SK-N-SH (cell line): Measurements from ENCODE around the gene TBC1D1. TPM values are rescaled to one million over a fixed set of nuclear protein-coding genes. Genes with fewer than 3 reads are reported as not detected.

Experiments
- CTCF ChIA-PET: fragments of 300-600, 350-600 bp; formaldehyde crosslinking; extraction: SDS; loops from one replicate; lab custom pipeline; 2021; lab: Yijun Ruan, JAX
- POLR2A ChIA-PET: fragments of 350-600 bp; sonication (Branson Sonifier 250); formaldehyde crosslinking; extraction: SDS; loops from one replicate; lab custom pipeline; 2020; ENCODE audit warnings: antibody characterized with exemption, inconsistent platforms; lab: Yijun Ruan, JAX
- DNase-seq: peaks from one replicate; pipeline ENCODE4 v3.0.0; 2012
- H2AFZ ChIP-seq: fragments of 200-600 bp; sonication (generic); 2 replicates; pipeline ENCODE4 v1.8.1; 2016; ENCODE audit warnings: antibody characterized with exemption, mild to moderate bottlenecking, low read depth
- H3F3A ChIP-seq: fragments of 200-600 bp; sonication (generic); replicated peaks from 2 replicates; pipeline ENCODE3; 2016; ENCODE audit warnings: antibody characterized with exemption, mild to moderate bottlenecking; ENCODE audit not compliant: insufficient read depth
- H3K27ac ChIP-seq, 2 experiments: fragments of 200-500 bp in 1 of 2; fragments of 200-600 bp in 1 of 2; sonication (Bioruptor generic) in 1 of 2; sonication (generic), shearing (Covaris generic) in 1 of 2; 2 replicates each; pipeline versions ENCODE4 v1.5.1 to v1.6.1; 2014 to 2016; ENCODE audit warnings: low read depth in 2 of 2, inconsistent platforms in 1 of 2, low read length in 1 of 2, mild to moderate bottlenecking in 1 of 2, mixed read lengths in 1 of 2
- H3K27me3 ChIP-seq: fragments of 200-600 bp; sonication (generic), shearing (Covaris generic); 2 replicates; pipeline ENCODE4 v1.6.1; 2016; ENCODE audit warnings: mixed run types; ENCODE audit not compliant: insufficient read depth
- H3K36me3 ChIP-seq, 2 experiments: fragments of 200-500 bp in 1 of 2; fragments of 200-600 bp in 1 of 2; sonication (Bioruptor generic) in 1 of 2; sonication (generic) in 1 of 2; replicated peaks in 1 of 2; 2 replicates each; pipeline versions ENCODE3 to v1.5.1; 2014 to 2016; ENCODE audit warnings: low read length in 1 of 2, mild to moderate bottlenecking in 1 of 2; ENCODE audit not compliant: insufficient read depth in 2 of 2, control insufficient read depth in 1 of 2
- H3K4me1 ChIP-seq, 2 experiments: fragments of 200-500 bp in 1 of 2; fragments of 200-600 bp in 1 of 2; sonication (Bioruptor generic) in 1 of 2; sonication (generic), shearing (Covaris generic) in 1 of 2; 2 replicates each; pipeline versions ENCODE4 v1.5.1 to v1.6.1; 2014 to 2016; ENCODE audit warnings: low read depth in 1 of 2, low read length in 1 of 2, mixed run types in 1 of 2; ENCODE audit not compliant: insufficient read depth in 2 of 2, control insufficient read depth in 1 of 2
- H3K4me2 ChIP-seq: fragments of 200-600 bp; sonication (generic), shearing (Covaris generic); 2 replicates; pipeline ENCODE4 v1.6.1; 2017; ENCODE audit warnings: mixed run types
- H3K4me3 ChIP-seq, 2 experiments: fragments of 200-500 bp in 1 of 2; fragments of 200-600 bp in 1 of 2; sonication (Bioruptor generic) in 1 of 2; sonication (generic), shearing (Covaris generic) in 1 of 2; 2 replicates each; pipeline versions ENCODE4 v1.5.1 to v1.8.1; 2014 to 2016; ENCODE audit warnings: low read depth in 2 of 2, inconsistent platforms in 1 of 2, low read length in 1 of 2, mild to moderate bottlenecking in 1 of 2, mixed read lengths in 1 of 2, moderate library complexity in 1 of 2
- H3K79me2 ChIP-seq: fragments of 200-600 bp; sonication (generic); 2 replicates; pipeline ENCODE4 v1.8.1; 2017; ENCODE audit warnings: mild to moderate bottlenecking; ENCODE audit not compliant: insufficient read depth
- H3K9ac ChIP-seq: fragments of 200-600 bp; sonication (generic); 2 replicates; pipeline ENCODE4 v1.6.1; 2017; ENCODE audit warnings: mixed run types
- H3K9me2 ChIP-seq: fragments of 200-600 bp; sonication (generic); 2 replicates; pipeline ENCODE4 v1.6.1; 2017; ENCODE audit warnings: mixed run types
- H3K9me3 ChIP-seq: fragments of 200-600 bp; sonication (generic); 2 replicates; pipeline ENCODE4 v1.6.1; 2017; ENCODE audit warnings: mixed run types, mild to moderate bottlenecking, moderate library complexity
- H4K20me1 ChIP-seq: fragments of 200-600 bp; sonication (generic); 2 replicates; pipeline ENCODE4 v1.6.1; 2017; ENCODE audit warnings: mild to moderate bottlenecking, mixed run types; ENCODE audit not compliant: insufficient read depth
- CTCF ChIP-seq: fragments of 200-600 bp; sonication (generic); IDR thresholded peaks from 2 replicates; pipeline ENCODE4 v1.6.1; 2017; ENCODE audit warnings: antibody characterized with exemption, mild to moderate bottlenecking, moderate library complexity
- ELF1 ChIP-seq: IDR thresholded peaks from 2 replicates; pipeline ENCODE4 v1.4.0; 2012
- EP300 ChIP-seq, 2 experiments: IDR thresholded peaks; 2 replicates each; pipeline versions ENCODE4 v1.4.0 to v1.6.1; 2012; ENCODE audit warnings: borderline replicate concordance in 1 of 2, low read depth in 1 of 2, low read length in 1 of 2
- FOSL2 ChIP-seq: IDR thresholded peaks from 2 replicates; pipeline ENCODE4 v1.4.0; 2012; ENCODE audit warnings: low read depth, mild to moderate bottlenecking, moderate library complexity, borderline replicate concordance
- GATA2 ChIP-seq: sonication (generic); formaldehyde crosslinking; IDR thresholded peaks from 2 replicates; pipeline ENCODE4 v1.5.0; 2020; ENCODE audit warnings: mild to moderate bottlenecking, missing genetic modification reagents
- MAX ChIP-seq: IDR thresholded peaks from 2 replicates; pipeline ENCODE4 v1.4.0; 2012; ENCODE audit warnings: low read depth
- MEF2A ChIP-seq: IDR thresholded peaks from 2 replicates; pipeline ENCODE4 v1.4.0; 2012; ENCODE audit warnings: low read depth, borderline replicate concordance
- NFIC ChIP-seq: IDR thresholded peaks from 2 replicates; pipeline ENCODE4 v1.4.0; 2012; ENCODE audit warnings: borderline replicate concordance
- RAD21 ChIP-seq: IDR thresholded peaks from 2 replicates; pipeline ENCODE4 v1.6.1; 2012; ENCODE audit warnings: mild to moderate bottlenecking, low read length
- TAF1 ChIP-seq: IDR thresholded peaks from 2 replicates; pipeline ENCODE4 v1.6.1; 2012; ENCODE audit warnings: low read depth, mild to moderate bottlenecking, low read length, moderate library complexity, borderline replicate concordance
- TEAD4 ChIP-seq: IDR thresholded peaks from 2 replicates; pipeline ENCODE4 v1.4.0; 2012; ENCODE audit warnings: mild to moderate bottlenecking, borderline replicate concordance; ENCODE audit not compliant: insufficient read depth
- WGBS: methylation state at CpG from one replicate; pipeline ENCODE4 v1.1.6; 2017; ENCODE audit warnings: low lambda C conversion rate; 5-methylcytosine and 5-hydroxymethylcytosine counted together
- polyA plus RNA-seq, 3 experiments: library from polyadenylated mRNA; depleted of rRNA; stranded (reverse); fragments of >200 nt; gene quantifications; 2 replicates each; pipeline ENCODE4 v1.2.3, GENCODE V29; 2012
- TF ChIP-seq, protein P1 (sequence below): fragments of 150-350 bp; IDR thresholded peaks from 2 replicates; pipeline ENCODE4 v1.6.1; 2016; ENCODE audit warnings: mild to moderate bottlenecking, low read depth, low read length
- TF ChIP-seq, protein P2 (sequence below): fragments of 150-350 bp; IDR thresholded peaks from 2 replicates; pipeline ENCODE4 v1.6.1; 2017; ENCODE audit warnings: antibody characterized with exemption, low read length, low read depth, borderline replicate concordance

TBC1D1 gene
- polyA plus RNA-seq, 1 of the 3 experiments (the other 2 are of a cell fraction), result 29.8 TPM

DNA sequence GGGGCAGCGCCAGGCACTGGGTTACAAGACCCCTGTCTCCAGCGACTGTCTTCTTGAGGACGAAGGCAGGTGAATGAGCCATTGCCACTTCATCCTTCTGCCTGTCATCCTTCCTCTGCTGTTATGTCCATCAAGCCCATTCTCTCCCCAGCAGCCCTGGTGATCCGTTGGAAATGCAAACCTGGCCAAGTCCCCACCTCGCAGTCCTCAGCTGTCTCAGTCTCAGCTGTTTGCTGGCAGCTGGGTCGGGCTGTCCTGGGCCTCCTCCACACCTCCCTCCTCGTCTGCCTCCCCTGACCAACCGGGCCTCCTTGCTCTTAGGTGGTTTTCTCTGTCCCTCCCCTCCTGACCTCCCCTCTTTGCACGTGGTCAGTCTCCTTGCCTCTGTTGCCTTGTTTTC is 107.3 kb downstream of the TBC1D1 start (continued):
- no peak for TF ChIP-seq FOSL2
- TF ChIP-seq MEF2A, result no peak
- TF ChIP-seq, all 33 proteins: peak for 0

DNA sequence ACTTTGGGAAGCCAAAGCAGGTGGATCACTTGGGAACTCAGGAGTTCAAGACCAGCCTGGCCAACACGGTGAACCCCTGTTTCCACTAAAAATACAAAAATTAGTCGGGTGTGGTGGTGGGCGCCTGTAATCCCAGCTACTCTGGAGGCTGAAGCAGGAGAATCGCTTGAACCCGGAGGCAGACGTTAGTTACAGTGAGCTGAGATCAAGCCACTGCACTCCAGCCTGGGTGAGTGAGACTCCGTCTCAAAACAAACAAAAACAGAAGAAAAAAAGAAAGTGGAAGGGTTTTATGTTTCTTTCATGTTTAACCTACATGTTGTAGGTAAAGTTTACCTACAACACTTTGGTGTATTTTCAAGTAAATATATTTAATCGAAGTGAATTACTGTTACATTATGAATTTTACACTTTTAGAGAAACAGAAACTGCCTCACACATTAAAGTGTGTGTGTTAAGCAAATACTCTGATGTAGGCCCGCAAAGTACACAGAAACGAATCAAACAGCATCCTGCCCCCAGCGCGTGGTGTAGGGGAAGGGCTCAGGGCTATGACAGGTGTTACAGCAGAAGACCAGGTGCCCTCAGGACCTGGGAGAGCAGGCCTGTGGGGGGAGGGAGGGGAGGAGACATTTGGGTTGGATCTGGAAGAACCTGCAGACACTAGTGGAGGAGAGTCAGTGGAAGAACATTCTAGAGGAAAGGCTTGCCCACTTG is 108.3 kb downstream of the TBC1D1 start:
- H3K4me3 ChIP-seq, result no peak overlapping the region
- WGBS, result 95% methylated on average over 12 of the region's 12 CpGs
- no peaks in the 10 kb centered on the region for H3K36me3 ChIP-seq
- no peaks in the 10 kb centered on the region for H4K20me1 ChIP-seq
- no peak overlapping the region for H3K9ac ChIP-seq
- no peaks in the 10 kb centered on the region for H3K9me2 ChIP-seq
- no peak for DNase-seq
- peaks cover 0 to 8% of the 10 kb centered on the region in 2 experiments; a peak in 2 of 4 replicates for H3K4me1 ChIP-seq
- no peaks in the 10 kb centered on the region for H3K9me3 ChIP-seq
- CTCF ChIA-PET, result no interaction called here
- POLR2A ChIA-PET, result no interaction called here
- H3F3A ChIP-seq, result no peaks in the 10 kb centered on the region
- TF ChIP-seq, protein P1, sequence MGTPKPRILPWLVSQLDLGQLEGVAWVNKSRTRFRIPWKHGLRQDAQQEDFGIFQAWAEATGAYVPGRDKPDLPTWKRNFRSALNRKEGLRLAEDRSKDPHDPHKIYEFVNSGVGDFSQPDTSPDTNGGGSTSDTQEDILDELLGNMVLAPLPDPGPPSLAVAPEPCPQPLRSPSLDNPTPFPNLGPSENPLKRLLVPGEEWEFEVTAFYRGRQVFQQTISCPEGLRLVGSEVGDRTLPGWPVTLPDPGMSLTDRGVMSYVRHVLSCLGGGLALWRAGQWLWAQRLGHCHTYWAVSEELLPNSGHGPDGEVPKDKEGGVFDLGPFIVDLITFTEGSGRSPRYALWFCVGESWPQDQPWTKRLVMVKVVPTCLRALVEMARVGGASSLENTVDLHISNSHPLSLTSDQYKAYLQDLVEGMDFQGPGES, result no peak
- no peak for TF ChIP-seq GATA2 (CRISPR knock-in tag)
- no peak for TF ChIP-seq FOSL2
- no peak for TF ChIP-seq TAF1
- no peak for TF ChIP-seq EP300 (IDR thresholded peaks at IDR 0.05; ENCODE audit: borderline replicate concordance in 1 of 2, low read depth in 1 of 2, low read length in 1 of 2)
- TF ChIP-seq, protein P2, sequence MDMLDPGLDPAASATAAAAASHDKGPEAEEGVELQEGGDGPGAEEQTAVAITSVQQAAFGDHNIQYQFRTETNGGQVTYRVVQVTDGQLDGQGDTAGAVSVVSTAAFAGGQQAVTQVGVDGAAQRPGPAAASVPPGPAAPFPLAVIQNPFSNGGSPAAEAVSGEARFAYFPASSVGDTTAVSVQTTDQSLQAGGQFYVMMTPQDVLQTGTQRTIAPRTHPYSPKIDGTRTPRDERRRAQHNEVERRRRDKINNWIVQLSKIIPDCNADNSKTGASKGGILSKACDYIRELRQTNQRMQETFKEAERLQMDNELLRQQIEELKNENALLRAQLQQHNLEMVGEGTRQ, result no peak
- no peak for TF ChIP-seq MAX
- TF ChIP-seq TEAD4, result no peak
- H3K4me2 ChIP-seq, result no peak overlapping the region
- H3K27ac ChIP-seq, result no peak overlapping the region
- H3K27me3 ChIP-seq, result no peaks in the 10 kb centered on the region
- peaks cover 14% of the 10 kb centered on the region for H3K79me2 ChIP-seq
- no peak overlapping the region for H2AFZ ChIP-seq

DNA sequence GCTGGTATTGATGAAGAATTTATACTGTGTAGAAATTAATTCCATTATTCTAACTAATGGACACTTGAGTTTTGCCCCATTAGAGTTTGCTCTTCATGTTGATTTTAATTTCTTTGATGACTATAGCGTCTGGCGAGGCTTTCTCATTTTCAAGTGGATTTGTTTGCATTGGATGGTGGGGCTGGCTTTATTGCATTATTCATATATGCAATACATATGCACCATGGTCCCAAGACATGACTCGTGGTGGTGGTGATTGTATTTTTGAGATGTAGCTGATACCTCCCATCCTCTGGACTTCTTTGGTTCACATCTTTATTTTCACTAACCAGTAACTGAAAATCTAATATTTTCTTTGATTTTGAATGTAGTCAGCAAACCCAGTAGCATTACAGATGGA is 109.1 kb downstream of the TBC1D1 start:
- Histone ChIP-seq H3K4me1 (peaks cover 0 to 8% of the 10 kb centered on the region in 2 experiments; a peak in 2 of 4 replicates), H3K9me2 (no peaks in the 10 kb centered on the region), H3K9ac (no peak overlapping the region), H3K4me3 (no peak overlapping the region), H3K27ac (no peak overlapping the region), H3K9me3 (no peaks in the 10 kb centered on the region), H4K20me1 (no peaks in the 10 kb centered on the region), H3K79me2 (peaks cover 14% of the 10 kb centered on the region), H3K4me2 (no peak overlapping the region), H2AFZ (no peak overlapping the region), H3F3A (no peaks in the 10 kb centered on the region), H3K27me3 (no peaks in the 10 kb centered on the region), H3K36me3 (no peaks in the 10 kb centered on the region)
- 99% methylated on average over 3 of the region's 3 CpGs for WGBS
- no peak for DNase-seq
- ChIA-PET CTCF (no interaction called here), POLR2A (no interaction called here)
- TF ChIP-seq CTCF (no peak), TAF1 (no peak), GATA2 (CRISPR knock-in tag) (no peak), ELF1 (no peak), RAD21 (no peak), NFIC (no peak)
